ENCODE data around the gene RARRES1. TPM values are rescaled to one million over a fixed set of nuclear protein-coding genes. Genes with fewer than 3 reads are reported as not detected.
A peak's percentile ranks its signal among the peaks of the same experiment; 100 is the strongest.

Gene RARRES1
- total RNA-seq, 1 experiment from 2014 or later, result not detected

- POLR2A ChIA-PET, result no interaction called here
- CTCF ChIA-PET, result interaction anchor here (0.6 to 4.0 kb wide), 4 partner anchors 10 to 57 kb away, joined by 3 to 23 read pairs (median 6); no protein-coding TSS in a partner anchor
- no peaks in the 10 kb centered on the region for H3K27me3 Mint-ChIP-seq (ENCODE audit: insufficient read depth, unreplicated experiment)
Observed at GRCh38 chr3:158737410-158737809, 5.2 kb upstream of the RARRES1 start.

GRCh38 chr3:158735296-158736033 is 3.2 kb upstream of the RARRES1 start:
- no peaks in the 10 kb centered on the region for H3K4me1 Mint-ChIP-seq (ENCODE audit: insufficient read depth, unreplicated experiment)
- POLR2A ChIA-PET, result no interaction called here
- BruUV-seq (replicated peaks), result no TSS peak
- H3K27me3 Mint-ChIP-seq (ENCODE audit: insufficient read depth, unreplicated experiment), result no peaks in the 10 kb centered on the region
- no peak overlapping the region for H3K4me3 Mint-ChIP-seq (ENCODE audit: unreplicated experiment)
- CTCF ChIA-PET, result interaction anchor here (0.6 to 4.0 kb wide), 4 partner anchors 8 to 535 kb away, joined by 3 to 23 read pairs (median 6); no protein-coding TSS in a partner anchor
- no peaks in the 10 kb centered on the region for H3K9me3 Mint-ChIP-seq (ENCODE audit: unreplicated experiment)
- no peak overlapping the region for H3K27ac Mint-ChIP-seq (ENCODE audit: low read depth, unreplicated experiment)
- TF ChIP-seq CTCF (IDR thresholded peaks at IDR 0.05; ENCODE audit: unreplicated experiment), result no peak
- intact Hi-C loops (cut with micrococcal nuclease), result no loop called here
- no peak for DNase-seq (ENCODE audit: unreplicated experiment)
- H3K36me3 Mint-ChIP-seq (ENCODE audit: insufficient read depth, unreplicated experiment), result no peaks in the 10 kb centered on the region

More at GRCh38 chr3:158737410-158737809, 5.2 kb upstream of the RARRES1 start:
- no peak for DNase-seq (ENCODE audit: unreplicated experiment)
- Mint-ChIP-seq H3K4me1 (ENCODE audit: insufficient read depth, unreplicated experiment) (no peaks in the 10 kb centered on the region), H3K27ac (ENCODE audit: low read depth, unreplicated experiment) (no peak overlapping the region), H3K9me3 (ENCODE audit: unreplicated experiment) (no peaks in the 10 kb centered on the region), H3K36me3 (ENCODE audit: insufficient read depth, unreplicated experiment) (no peaks in the 10 kb centered on the region), H3K4me3 (ENCODE audit: unreplicated experiment) (no peak overlapping the region)
- no TSS peak for BruUV-seq (replicated peaks)
- TF ChIP-seq CTCF (IDR thresholded peaks at IDR 0.05; ENCODE audit: unreplicated experiment), result no peak
- intact Hi-C loops (cut with micrococcal nuclease), result no loop called here

DNA sequence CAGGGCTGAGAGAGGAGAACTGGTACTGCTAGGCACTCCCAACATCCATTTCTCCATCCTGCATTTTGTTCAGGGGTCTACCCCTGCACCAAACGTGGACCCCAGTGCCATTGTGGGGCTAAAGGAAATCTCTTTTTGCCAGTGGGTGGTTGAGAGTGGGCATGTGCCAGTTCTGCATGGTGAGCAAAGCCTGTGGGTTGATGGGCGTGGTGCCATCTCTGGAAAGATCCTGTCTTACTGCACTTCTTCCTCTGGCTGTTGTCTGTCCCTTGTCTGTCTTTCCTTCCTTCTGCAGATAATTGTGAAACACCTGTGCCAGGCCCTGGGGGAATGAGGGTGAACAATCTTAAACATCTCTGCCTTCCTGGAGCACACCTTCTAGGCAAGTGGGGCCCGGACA is 1.4 kb upstream of the RARRES1 start:
- no peak for DNase-seq (ENCODE audit: unreplicated experiment)
- Mint-ChIP-seq H3K9me3 (ENCODE audit: unreplicated experiment) (no peaks in the 10 kb centered on the region), H3K27ac (ENCODE audit: low read depth, unreplicated experiment) (no peak overlapping the region), H3K4me3 (ENCODE audit: unreplicated experiment) (no peak overlapping the region), H3K27me3 (ENCODE audit: insufficient read depth, unreplicated experiment) (no peaks in the 10 kb centered on the region), H3K4me1 (ENCODE audit: insufficient read depth, unreplicated experiment) (no peaks in the 10 kb centered on the region), H3K36me3 (ENCODE audit: insufficient read depth, unreplicated experiment) (no peaks in the 10 kb centered on the region)
- intact Hi-C loops (cut with micrococcal nuclease), result no loop called here
- POLR2A ChIA-PET, result no interaction called here
- no peak for TF ChIP-seq CTCF (IDR thresholded peaks at IDR 0.05; ENCODE audit: unreplicated experiment)
- CTCF ChIA-PET, result no interaction called here
- BruUV-seq (replicated peaks), result no TSS peak

GRCh38 chr3:158732856-158733200 is 571 bp upstream of the RARRES1 start:
- H3K4me3 Mint-ChIP-seq (ENCODE audit: unreplicated experiment), result peak overlapping the region; percentile 64
- no peaks in the 10 kb centered on the region for H3K36me3 Mint-ChIP-seq (ENCODE audit: insufficient read depth, unreplicated experiment)
- no peak for DNase-seq (ENCODE audit: unreplicated experiment)
- H3K27me3 Mint-ChIP-seq (ENCODE audit: insufficient read depth, unreplicated experiment), result no peaks in the 10 kb centered on the region
- H3K4me1 Mint-ChIP-seq (ENCODE audit: insufficient read depth, unreplicated experiment), result no peaks in the 10 kb centered on the region
- no peaks in the 10 kb centered on the region for H3K9me3 Mint-ChIP-seq (ENCODE audit: unreplicated experiment)
- ChIA-PET POLR2A (no interaction called here), CTCF (no interaction called here)
- no peak for TF ChIP-seq CTCF (IDR thresholded peaks at IDR 0.05; ENCODE audit: unreplicated experiment)
- no peak overlapping the region for H3K27ac Mint-ChIP-seq (ENCODE audit: low read depth, unreplicated experiment)
- BruUV-seq (replicated peaks), result no TSS peak
- intact Hi-C loops (cut with micrococcal nuclease), result no loop called here

All from MCF 10A (cell line).